Panc1 (cell line): ENCODE measurements around the gene NLN. TPM values are rescaled to one million over a fixed set of nuclear protein-coding genes. Genes with fewer than 3 reads are reported as not detected.

ENCODE experiments used
- ATAC-seq: fragments of 200-7000 bp; cut with Tn5 transposase; 2 replicates; pipeline ENCODE4 v1.9.1; 2020; ENCODE audit warnings: mild to moderate bottlenecking, moderate library complexity
- BruUV-seq: library from RNA; stranded (reverse); fragments of 400-500 nt; replicated peaks from 2 replicates; lab custom pipeline; 2021; lab: Mats Ljungman, UMichigan
- CTCF ChIA-PET: fragments of 300-600 bp; sonication (Branson Sonifier 250); formaldehyde crosslinking; loops from one replicate; lab custom pipeline; 2022; ENCODE audit warnings: antibody characterized with exemption; lab: Charles Lee
- POLR2A ChIA-PET: fragments of 300-600 bp; sonication (Branson Sonifier 250); formaldehyde crosslinking; loops from one replicate; lab custom pipeline; 2022; ENCODE audit warnings: antibody characterized with exemption; lab: Charles Lee
- DNase-seq: peaks from one replicate; pipeline ENCODE4 v3.0.0-alpha.2; 2010; ENCODE audit warnings: low read depth, low spot score
- H3K27ac ChIP-seq: 2 replicates; pipeline ENCODE4 v1.5.1; 2011; ENCODE audit warnings: mild to moderate bottlenecking, low read length, inconsistent platforms
- H3K27me3 ChIP-seq: fragments of 200-500 bp; sonication (Bioruptor generic); 2 replicates; pipeline ENCODE4 v1.6.0; 2014; ENCODE audit warnings: low read length, inconsistent platforms; ENCODE audit not compliant: control insufficient read depth, insufficient read depth
- H3K36me3 ChIP-seq: fragments of 200-500 bp; sonication (Bioruptor generic); 2 replicates; pipeline ENCODE4 v1.5.1; 2014; ENCODE audit warnings: inconsistent platforms, mild to moderate bottlenecking, low read length, moderate library complexity; ENCODE audit not compliant: control insufficient read depth, insufficient read depth
- H3K4me1 ChIP-seq: 2 replicates; pipeline ENCODE4 v1.5.1; 2011; ENCODE audit warnings: inconsistent platforms, mild to moderate bottlenecking, low read length, moderate library complexity; ENCODE audit not compliant: control insufficient read depth, insufficient read depth
- H3K4me3 ChIP-seq, 2 experiments: 2 replicates each; pipeline ENCODE4 v1.5.1; 2011 to 2012; ENCODE audit warnings: low read depth in 2 of 2, low read length in 2 of 2, mild to moderate bottlenecking in 2 of 2, inconsistent platforms in 1 of 2, moderate library complexity in 1 of 2
- H3K9me3 ChIP-seq: fragments of 200-500 bp; sonication (Bioruptor generic); 2 replicates; pipeline ENCODE4 v1.5.1; 2014; ENCODE audit warnings: low read depth, mild to moderate bottlenecking, inconsistent platforms, low read length, moderate library complexity; ENCODE audit not compliant: control insufficient read depth, insufficient read depth
- POLR2AphosphoS5 ChIP-seq: IDR thresholded peaks from 2 replicates; pipeline ENCODE4 v1.6.1; 2012; ENCODE audit warnings: mild to moderate bottlenecking, low read depth, low read length, moderate library complexity
- SIN3A ChIP-seq: IDR thresholded peaks from 2 replicates; pipeline ENCODE4 v1.6.1; 2012; ENCODE audit warnings: low read depth, mild to moderate bottlenecking, low read length, moderate library complexity, borderline replicate concordance; ENCODE audit not compliant: insufficient read depth
- TCF7L2 ChIP-seq: IDR thresholded peaks from 2 replicates; pipeline ENCODE4 v1.6.1; 2011; ENCODE audit warnings: mild to moderate bottlenecking, low read depth, low read length, inconsistent platforms
- in situ Hi-C: cut with HindIII; loops from 2 replicates; pipeline ENCODE4 v1.10.0; 2016; ENCODE audit warnings: low sequenced_read_pairs, low pct_unique_long_range_greater_than_20kb
- intact Hi-C: fragments of 100-400 bp; cut with micrococcal nuclease; formaldehyde crosslinking; loops from one replicate; pipeline ENCODE4 v1.10.0; 2022; ENCODE audit not compliant: unreplicated experiment
- total RNA-seq: library from RNA; stranded (reverse); gene quantifications from one replicate; pipeline ENCODE4 v1.2.1, GENCODE V29; 2021; ENCODE audit not compliant: unreplicated experiment
- TF ChIP-seq, protein P1 (sequence below): fragments of 450-650 bp; IDR thresholded peaks from 2 replicates; pipeline ENCODE4 v1.5.1; 2017; ENCODE audit warnings: mild to moderate bottlenecking
- TF ChIP-seq, protein P2 (sequence below), 2 experiments: IDR thresholded peaks; 2 replicates each; pipeline ENCODE4 v1.6.1; 2011 to 2012; ENCODE audit warnings: low read depth in 2 of 2, control low read depth in 1 of 2, low read length in 1 of 2, mild to moderate bottlenecking in 1 of 2, moderate library complexity in 1 of 2; ENCODE audit not compliant: insufficient read depth in 1 of 2

The NLN gene
- total RNA-seq, 1 experiment from 2014 or later = 51.8 TPM

DNA sequence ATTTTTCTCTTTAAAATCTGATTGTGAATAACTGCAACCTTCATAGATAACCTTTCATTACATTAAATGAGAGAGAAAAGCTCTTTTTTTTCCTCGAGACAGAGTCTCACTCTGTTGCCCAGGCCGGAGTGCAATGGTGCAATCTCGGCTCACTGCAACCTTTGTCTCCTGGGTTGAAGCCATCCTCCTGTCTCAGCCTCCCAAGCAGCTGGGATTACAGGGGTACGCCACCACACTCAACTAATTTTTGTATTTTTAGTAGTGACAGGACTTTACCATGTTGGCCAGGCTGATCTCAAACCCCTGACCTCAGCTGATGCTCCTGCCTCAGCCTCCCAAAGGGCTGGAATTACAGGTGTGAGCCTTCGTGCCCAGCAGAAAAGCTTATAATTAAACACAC is 134.5 kb downstream of the NLN start:
- H3K36me3 ChIP-seq = no peaks in the 10 kb centered on the region
- intact Hi-C loops = no loop called here
- no peak for ATAC-seq
- POLR2A ChIA-PET = interaction anchor here (0.5 to 0.6 kb wide), 2 partner anchors 28 to 69 kb away, joined by 3 to 11 read pairs; no protein-coding TSS in a partner anchor
- in situ Hi-C loops = no loop called here
- BruUV-seq = no TSS peak
- no peak for TF ChIP-seq POLR2AphosphoS5
- no peak for TF ChIP-seq SIN3A
- TF ChIP-seq, protein P1, sequence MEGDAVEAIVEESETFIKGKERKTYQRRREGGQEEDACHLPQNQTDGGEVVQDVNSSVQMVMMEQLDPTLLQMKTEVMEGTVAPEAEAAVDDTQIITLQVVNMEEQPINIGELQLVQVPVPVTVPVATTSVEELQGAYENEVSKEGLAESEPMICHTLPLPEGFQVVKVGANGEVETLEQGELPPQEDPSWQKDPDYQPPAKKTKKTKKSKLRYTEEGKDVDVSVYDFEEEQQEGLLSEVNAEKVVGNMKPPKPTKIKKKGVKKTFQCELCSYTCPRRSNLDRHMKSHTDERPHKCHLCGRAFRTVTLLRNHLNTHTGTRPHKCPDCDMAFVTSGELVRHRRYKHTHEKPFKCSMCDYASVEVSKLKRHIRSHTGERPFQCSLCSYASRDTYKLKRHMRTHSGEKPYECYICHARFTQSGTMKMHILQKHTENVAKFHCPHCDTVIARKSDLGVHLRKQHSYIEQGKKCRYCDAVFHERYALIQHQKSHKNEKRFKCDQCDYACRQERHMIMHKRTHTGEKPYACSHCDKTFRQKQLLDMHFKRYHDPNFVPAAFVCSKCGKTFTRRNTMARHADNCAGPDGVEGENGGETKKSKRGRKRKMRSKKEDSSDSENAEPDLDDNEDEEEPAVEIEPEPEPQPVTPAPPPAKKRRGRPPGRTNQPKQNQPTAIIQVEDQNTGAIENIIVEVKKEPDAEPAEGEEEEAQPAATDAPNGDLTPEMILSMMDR = no peak
- TF ChIP-seq, protein P2, sequence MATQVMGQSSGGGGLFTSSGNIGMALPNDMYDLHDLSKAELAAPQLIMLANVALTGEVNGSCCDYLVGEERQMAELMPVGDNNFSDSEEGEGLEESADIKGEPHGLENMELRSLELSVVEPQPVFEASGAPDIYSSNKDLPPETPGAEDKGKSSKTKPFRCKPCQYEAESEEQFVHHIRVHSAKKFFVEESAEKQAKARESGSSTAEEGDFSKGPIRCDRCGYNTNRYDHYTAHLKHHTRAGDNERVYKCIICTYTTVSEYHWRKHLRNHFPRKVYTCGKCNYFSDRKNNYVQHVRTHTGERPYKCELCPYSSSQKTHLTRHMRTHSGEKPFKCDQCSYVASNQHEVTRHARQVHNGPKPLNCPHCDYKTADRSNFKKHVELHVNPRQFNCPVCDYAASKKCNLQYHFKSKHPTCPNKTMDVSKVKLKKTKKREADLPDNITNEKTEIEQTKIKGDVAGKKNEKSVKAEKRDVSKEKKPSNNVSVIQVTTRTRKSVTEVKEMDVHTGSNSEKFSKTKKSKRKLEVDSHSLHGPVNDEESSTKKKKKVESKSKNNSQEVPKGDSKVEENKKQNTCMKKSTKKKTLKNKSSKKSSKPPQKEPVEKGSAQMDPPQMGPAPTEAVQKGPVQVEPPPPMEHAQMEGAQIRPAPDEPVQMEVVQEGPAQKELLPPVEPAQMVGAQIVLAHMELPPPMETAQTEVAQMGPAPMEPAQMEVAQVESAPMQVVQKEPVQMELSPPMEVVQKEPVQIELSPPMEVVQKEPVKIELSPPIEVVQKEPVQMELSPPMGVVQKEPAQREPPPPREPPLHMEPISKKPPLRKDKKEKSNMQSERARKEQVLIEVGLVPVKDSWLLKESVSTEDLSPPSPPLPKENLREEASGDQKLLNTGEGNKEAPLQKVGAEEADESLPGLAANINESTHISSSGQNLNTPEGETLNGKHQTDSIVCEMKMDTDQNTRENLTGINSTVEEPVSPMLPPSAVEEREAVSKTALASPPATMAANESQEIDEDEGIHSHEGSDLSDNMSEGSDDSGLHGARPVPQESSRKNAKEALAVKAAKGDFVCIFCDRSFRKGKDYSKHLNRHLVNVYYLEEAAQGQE (IDR thresholded peaks at IDR 0.05; ENCODE audit: insufficient read depth in 1 of 2, low read depth in 2 of 2, low read length in 1 of 2) = no peak
- no peak for TF ChIP-seq TCF7L2
- H3K9me3 ChIP-seq = no peaks in the 10 kb centered on the region
- H3K4me1 ChIP-seq = no peaks in the 10 kb centered on the region
- no peaks in the 10 kb centered on the region for H3K27me3 ChIP-seq
- no peak for DNase-seq
- H3K27ac ChIP-seq = no peak overlapping the region
- no peak overlapping the region for H3K4me3 ChIP-seq
- CTCF ChIA-PET = no interaction called here

DNA sequence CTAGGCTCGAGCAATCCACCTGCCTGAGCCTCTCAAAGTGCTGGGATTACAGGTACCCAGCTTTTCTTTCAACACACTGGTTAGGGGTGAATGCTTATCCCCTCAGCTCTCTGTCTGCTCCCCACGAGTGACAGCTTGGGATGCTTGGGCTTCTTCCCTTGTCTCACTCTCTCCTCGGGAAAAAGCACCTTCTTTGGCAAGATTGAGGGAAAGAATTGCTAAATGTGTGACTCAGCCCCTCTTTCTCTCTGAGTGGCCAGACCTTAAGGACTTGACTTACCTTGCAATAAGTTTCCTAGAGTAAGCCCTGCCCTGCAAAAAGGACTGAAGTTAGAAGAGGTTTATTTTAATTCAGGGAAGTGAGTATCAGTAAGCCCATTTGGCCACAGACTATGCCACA is 136.3 kb downstream of the NLN start:
- no peak for ATAC-seq
- intact Hi-C loops (no loop called here), in situ Hi-C loops (no loop called here)
- peaks cover 3% of the 10 kb centered on the region; the same call in 1 of the 2 replicates for H3K4me1 ChIP-seq
- CTCF ChIA-PET = no interaction called here
- H3K27ac ChIP-seq = no peak overlapping the region
- DNase-seq = no peak
- H3K4me3 ChIP-seq = no peak overlapping the region
- H3K9me3 ChIP-seq = no peaks in the 10 kb centered on the region
- no peaks in the 10 kb centered on the region for H3K27me3 ChIP-seq
- TF ChIP-seq SIN3A (no peak), POLR2AphosphoS5 (no peak), TCF7L2 (no peak)
- TF ChIP-seq, protein P1 = no peak
- TF ChIP-seq, protein P2 (IDR thresholded peaks at IDR 0.05; ENCODE audit: insufficient read depth in 1 of 2, low read depth in 2 of 2, low read length in 1 of 2) = no peak
- POLR2A ChIA-PET = interaction anchor here (0.5 kb wide), 1 partner anchor 232 kb away, joined by 4 read pairs; no protein-coding TSS in a partner anchor
- no TSS peak for BruUV-seq
- H3K36me3 ChIP-seq = no peaks in the 10 kb centered on the region
